ENCODE results near the gene EFNB2. TPM values are rescaled to one million over a fixed set of nuclear protein-coding genes. Genes with fewer than 3 reads are reported as not detected.

EFNB2 gene
- total RNA-seq, 1 donor from 2014 or later, result 25.6 TPM

- peak overlapping the region; percentile 70 for H3K4me3 ChIP-seq (ENCODE audit: low read depth, low read length)
- TF ChIP-seq, protein P1, sequence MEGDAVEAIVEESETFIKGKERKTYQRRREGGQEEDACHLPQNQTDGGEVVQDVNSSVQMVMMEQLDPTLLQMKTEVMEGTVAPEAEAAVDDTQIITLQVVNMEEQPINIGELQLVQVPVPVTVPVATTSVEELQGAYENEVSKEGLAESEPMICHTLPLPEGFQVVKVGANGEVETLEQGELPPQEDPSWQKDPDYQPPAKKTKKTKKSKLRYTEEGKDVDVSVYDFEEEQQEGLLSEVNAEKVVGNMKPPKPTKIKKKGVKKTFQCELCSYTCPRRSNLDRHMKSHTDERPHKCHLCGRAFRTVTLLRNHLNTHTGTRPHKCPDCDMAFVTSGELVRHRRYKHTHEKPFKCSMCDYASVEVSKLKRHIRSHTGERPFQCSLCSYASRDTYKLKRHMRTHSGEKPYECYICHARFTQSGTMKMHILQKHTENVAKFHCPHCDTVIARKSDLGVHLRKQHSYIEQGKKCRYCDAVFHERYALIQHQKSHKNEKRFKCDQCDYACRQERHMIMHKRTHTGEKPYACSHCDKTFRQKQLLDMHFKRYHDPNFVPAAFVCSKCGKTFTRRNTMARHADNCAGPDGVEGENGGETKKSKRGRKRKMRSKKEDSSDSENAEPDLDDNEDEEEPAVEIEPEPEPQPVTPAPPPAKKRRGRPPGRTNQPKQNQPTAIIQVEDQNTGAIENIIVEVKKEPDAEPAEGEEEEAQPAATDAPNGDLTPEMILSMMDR (conservative IDR thresholded peaks at IDR 0.05; ENCODE audit: low read depth, low read length), result peak; percentile 96
- DNase-seq (ENCODE audit: low read depth), result no peak
Measured at GRCh38 chr13:106536244-106537034, 977 bp upstream of the EFNB2 start.

DNA sequence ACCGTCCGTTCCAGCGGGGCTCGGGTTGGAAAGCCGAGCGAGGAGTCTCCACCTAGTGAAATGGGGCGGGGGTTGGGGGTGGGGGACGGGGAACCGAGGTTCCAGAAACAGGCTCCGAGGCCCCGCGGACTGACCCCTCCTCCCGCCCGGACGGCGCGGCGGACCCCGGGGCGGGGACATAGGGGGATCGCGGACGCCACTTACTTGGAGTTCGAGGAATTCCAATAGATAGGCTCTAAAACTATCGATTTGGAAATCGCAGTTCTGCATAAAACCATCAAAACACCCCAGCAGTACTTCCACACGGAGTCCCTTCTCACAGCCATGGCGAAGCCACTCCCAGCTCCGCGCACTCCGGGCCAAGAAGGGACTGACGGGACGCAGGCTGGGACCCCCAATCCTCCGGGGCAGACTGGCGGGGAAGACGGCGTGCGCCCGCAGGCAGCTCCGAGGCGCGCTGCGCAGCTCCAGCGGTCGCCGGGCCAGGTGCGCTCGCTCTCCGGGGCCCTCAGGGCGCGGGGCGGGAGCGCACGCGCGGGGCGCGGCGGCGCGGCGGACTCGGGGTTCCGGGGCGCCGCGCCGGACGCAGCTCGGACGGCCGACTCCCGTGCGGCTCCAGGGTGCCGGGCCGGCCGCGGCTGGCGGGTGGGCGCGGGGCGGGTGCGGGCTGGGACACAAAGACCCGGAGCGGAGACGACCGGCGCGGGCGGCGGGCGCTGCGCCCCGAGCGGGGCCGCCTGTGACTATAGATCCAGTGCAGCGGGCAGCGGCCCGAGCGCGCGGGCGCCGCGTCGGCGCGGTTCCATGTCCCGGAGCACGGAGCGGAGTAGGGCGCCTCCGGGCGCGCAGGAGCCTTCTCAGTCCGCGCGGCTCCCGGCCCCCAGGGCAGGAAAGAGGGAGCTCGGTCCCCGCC lies 567 bp downstream of the EFNB2 start:
- TF ChIP-seq, protein P1 (conservative IDR thresholded peaks at IDR 0.05; ENCODE audit: low read depth, low read length), result no peak
- DNase-seq (ENCODE audit: low read depth), result no peak

GRCh38 chr13:106533943-106534638 lies 1.4 kb downstream of the EFNB2 start:
- TF ChIP-seq, protein P1 (conservative IDR thresholded peaks at IDR 0.05; ENCODE audit: low read depth, low read length), result peak; percentile 14
- no peak for DNase-seq (ENCODE audit: low read depth)
- peak overlapping the region; percentile 78 for H3K4me3 ChIP-seq (ENCODE audit: low read depth, low read length)

More for the DNA sequence above, 567 bp downstream of the EFNB2 start:
- peak overlapping the region; percentile 78 for H3K4me3 ChIP-seq (ENCODE audit: low read depth, low read length)

- peak; percentile 48 for DNase-seq (ENCODE audit: low read depth)
- H3K4me3 ChIP-seq (ENCODE audit: low read depth, low read length), result peak overlapping the region; percentile 78
- TF ChIP-seq, protein P1 (conservative IDR thresholded peaks at IDR 0.05; ENCODE audit: low read depth, low read length), result peak; percentile 52
Measured at GRCh38 chr13:106533101-106533942, 2.1 kb downstream of the EFNB2 start.

GRCh38 chr13:106532111-106532929 lies 3.1 kb downstream of the EFNB2 start:
- TF ChIP-seq, protein P1 (conservative IDR thresholded peaks at IDR 0.05; ENCODE audit: low read depth, low read length), result no peak
- peak overlapping the region; percentile 78 for H3K4me3 ChIP-seq (ENCODE audit: low read depth, low read length)
- no peak for DNase-seq (ENCODE audit: low read depth)
